ENCODE data around the gene HOXC6.

The HOXC6 gene

DNA sequence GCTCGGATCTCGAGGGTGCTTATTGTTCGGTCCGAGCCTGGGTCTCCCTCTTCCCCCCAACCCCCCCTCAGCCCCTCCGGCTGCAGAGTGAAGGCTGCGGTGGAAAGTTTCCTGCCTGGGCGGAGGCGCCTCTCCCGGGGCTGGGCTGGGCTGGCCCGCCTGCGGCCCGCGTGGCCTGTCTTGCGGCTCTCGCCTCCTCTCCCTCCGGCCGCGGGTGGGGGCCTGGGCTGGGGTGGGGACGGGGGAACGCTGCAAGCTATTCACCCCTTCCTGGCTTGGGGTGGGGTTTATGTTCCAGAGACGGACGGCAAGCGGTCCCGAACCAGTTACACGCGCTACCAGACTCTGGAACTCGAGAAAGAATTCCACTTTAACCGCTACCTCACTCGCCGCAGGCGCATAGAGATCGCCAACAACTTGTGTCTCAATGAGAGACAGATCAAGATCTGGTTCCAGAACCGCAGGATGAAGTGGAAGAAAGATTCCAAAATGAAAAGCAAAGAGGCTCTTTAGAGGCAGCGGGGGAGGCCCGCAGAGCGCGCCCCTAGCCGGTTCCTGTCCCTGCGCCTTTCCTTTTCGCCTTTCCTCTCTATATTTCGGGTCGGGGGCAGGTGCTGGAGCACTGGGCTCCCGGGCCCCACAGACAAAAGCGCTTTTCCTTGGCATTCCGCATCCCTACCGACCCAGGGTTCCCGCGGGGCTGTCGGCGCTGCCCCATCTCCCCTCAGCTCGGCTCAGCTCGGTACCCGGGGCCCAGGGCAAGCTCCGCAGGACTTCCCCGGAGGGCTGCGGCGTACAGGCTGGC lies 5.9 kb downstream of the HOXC6 start:
- no peaks in the 10 kb centered on the region for H3K36me3 ChIP-seq (ENCODE audit: control insufficient read depth in 2 of 2, insufficient read depth in 2 of 2, low read length in 2 of 2)
- H3K4me1 ChIP-seq (ENCODE audit: control insufficient read depth, insufficient read depth, low read length) = peaks cover 4% of the 10 kb centered on the region
- H3K9me3 ChIP-seq (ENCODE audit: control insufficient read depth in 2 of 2, low read length in 2 of 2) = no peaks in the 10 kb centered on the region
- no peak overlapping the region for H3K9ac ChIP-seq (ENCODE audit: low read length in 2 of 2)
- no peak overlapping the region for H3K27ac ChIP-seq (ENCODE audit: low read length)
- peak overlapping the region in 1 of 2 donors; percentile 75 for H3K4me3 ChIP-seq (ENCODE audit: low read length in 2 of 2)
- H3K27me3 ChIP-seq (ENCODE audit: control insufficient read depth in 1 of 2, insufficient read depth in 2 of 2, low read length in 2 of 2) = peaks cover 40 to 78% of the 10 kb centered on the region in 2 donors

DNA sequence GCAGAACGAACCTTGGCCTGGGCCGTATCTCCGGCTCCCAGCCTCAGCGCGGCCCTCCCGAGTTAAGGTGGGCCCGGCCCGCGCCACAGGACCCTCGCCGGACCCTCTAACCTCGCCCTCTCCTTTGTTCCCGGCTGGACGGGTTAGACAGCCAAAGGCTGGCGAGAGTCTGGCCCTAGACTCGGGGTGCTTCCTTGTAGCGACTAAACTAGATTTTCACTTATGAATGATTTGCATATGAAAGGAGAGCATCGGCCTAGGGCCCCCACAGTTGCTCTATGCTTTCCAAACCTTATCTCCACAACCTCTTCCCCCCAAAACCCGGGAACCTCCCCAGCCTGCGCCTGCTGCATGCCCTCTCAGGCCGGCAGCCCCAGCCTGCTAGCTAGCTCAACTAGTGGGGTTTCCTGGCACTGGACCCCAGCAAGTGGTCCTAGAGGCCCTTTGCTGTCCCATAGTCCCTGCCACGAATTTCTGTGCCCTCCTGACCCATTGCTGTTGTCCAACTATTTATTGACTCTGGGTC lies 6.6 kb downstream of the HOXC6 start:
- H3K9ac ChIP-seq (ENCODE audit: low read length in 2 of 2) = no peak overlapping the region
- H3K4me3 ChIP-seq (ENCODE audit: low read length in 2 of 2) = no peak overlapping the region
- no peaks in the 10 kb centered on the region for H3K36me3 ChIP-seq (ENCODE audit: control insufficient read depth in 2 of 2, insufficient read depth in 2 of 2, low read length in 2 of 2)
- peaks cover 36 to 79% of the 10 kb centered on the region in 2 donors for H3K27me3 ChIP-seq (ENCODE audit: control insufficient read depth in 1 of 2, insufficient read depth in 2 of 2, low read length in 2 of 2)
- H3K9me3 ChIP-seq (ENCODE audit: control insufficient read depth in 2 of 2, low read length in 2 of 2) = no peaks in the 10 kb centered on the region
- H3K27ac ChIP-seq (ENCODE audit: low read length) = no peak overlapping the region
- peaks cover 4% of the 10 kb centered on the region for H3K4me1 ChIP-seq (ENCODE audit: control insufficient read depth, insufficient read depth, low read length)

DNA sequence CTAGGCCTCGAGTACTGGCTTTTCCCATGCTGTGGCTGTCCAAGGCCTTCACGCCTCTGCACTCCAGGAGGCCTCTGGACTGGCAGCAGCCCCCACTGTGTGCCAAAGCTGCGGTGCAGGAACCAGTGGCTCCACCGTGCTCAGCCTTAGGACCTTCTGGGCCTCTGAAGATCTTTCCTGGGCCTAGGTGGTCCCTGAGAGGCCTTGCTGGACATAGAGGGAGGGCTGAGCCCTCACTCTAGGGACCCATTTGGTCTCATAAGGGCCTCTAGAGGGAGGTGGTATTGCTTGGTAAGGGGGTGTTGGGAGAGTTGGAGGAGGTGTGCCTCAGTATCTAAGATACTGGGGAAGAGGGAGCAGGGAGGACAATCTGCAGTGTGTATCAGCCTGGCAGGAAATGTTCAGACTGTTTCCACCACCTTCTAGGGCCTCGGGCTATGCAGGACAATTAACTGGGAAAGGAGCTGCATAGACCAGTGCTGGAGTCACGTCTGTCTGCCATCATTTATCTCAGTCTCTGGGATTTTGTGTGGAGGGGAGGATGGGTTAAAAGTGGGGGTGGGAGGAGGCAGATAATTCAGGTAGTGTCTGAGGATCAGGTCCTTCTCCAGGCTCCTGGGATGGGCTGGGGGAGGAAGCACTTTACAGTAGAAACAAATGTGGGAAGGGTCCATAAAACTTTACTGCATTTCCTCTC lies 7.5 kb downstream of the HOXC6 start:
- peaks cover 35 to 76% of the 10 kb centered on the region in 2 donors for H3K27me3 ChIP-seq (ENCODE audit: control insufficient read depth in 1 of 2, insufficient read depth in 2 of 2, low read length in 2 of 2)
- no peaks in the 10 kb centered on the region for H3K36me3 ChIP-seq (ENCODE audit: control insufficient read depth in 2 of 2, insufficient read depth in 2 of 2, low read length in 2 of 2)
- peaks cover 4% of the 10 kb centered on the region for H3K4me1 ChIP-seq (ENCODE audit: control insufficient read depth, insufficient read depth, low read length)
- no peak overlapping the region for H3K4me3 ChIP-seq (ENCODE audit: low read length in 2 of 2)
- no peaks in the 10 kb centered on the region for H3K9me3 ChIP-seq (ENCODE audit: control insufficient read depth in 2 of 2, low read length in 2 of 2)
- no peak overlapping the region for H3K27ac ChIP-seq (ENCODE audit: low read length)
- H3K9ac ChIP-seq (ENCODE audit: low read length in 2 of 2) = no peak overlapping the region

DNA sequence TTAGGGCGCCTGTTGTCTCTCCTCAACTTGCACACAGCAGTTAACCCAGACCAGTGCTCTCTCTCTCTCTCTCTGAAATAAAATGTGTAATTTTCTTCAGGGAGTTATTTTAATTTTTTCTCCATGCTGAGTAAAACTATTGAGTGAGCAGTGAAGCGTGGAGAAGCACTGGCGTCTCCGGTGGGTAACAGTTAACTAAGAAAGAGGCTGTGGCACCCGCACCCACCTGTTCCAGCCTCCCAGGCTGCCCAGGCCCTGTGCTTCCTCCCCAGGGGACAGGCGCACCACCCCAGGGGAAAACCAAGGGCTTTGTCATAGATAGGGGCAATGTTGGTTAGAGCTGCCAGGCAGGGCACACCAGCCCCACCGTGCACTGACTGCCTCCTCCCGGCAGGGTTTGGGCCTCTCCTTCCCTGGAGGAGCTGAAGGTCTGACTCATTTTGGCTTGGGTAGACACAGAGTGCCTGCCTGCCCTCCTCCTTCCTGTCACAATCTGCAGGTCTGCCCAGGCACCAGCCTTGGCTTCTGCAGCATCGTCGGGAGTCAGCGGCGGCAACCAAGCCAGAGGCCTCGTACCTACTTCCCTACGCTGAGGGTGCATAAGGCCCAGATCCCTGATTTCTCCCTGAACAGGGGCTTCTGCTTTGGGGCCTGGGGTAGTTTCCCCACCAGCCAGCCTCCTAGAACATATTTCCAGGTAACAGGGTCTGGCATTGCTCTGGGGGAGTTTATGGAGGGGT lies 8.6 kb downstream of the HOXC6 start:
- no peaks in the 10 kb centered on the region for H3K36me3 ChIP-seq (ENCODE audit: control insufficient read depth in 2 of 2, insufficient read depth in 2 of 2, low read length in 2 of 2)
- H3K9ac ChIP-seq (ENCODE audit: low read length in 2 of 2) = no peak overlapping the region
- H3K9me3 ChIP-seq (ENCODE audit: control insufficient read depth in 2 of 2, low read length in 2 of 2) = no peaks in the 10 kb centered on the region
- no peak overlapping the region for H3K27ac ChIP-seq (ENCODE audit: low read length)
- H3K27me3 ChIP-seq (ENCODE audit: control insufficient read depth in 1 of 2, insufficient read depth in 2 of 2, low read length in 2 of 2) = peaks cover 29 to 70% of the 10 kb centered on the region in 2 donors
- peaks cover 4% of the 10 kb centered on the region for H3K4me1 ChIP-seq (ENCODE audit: control insufficient read depth, insufficient read depth, low read length)
- H3K4me3 ChIP-seq (ENCODE audit: low read length in 2 of 2) = no peak overlapping the region

DNA sequence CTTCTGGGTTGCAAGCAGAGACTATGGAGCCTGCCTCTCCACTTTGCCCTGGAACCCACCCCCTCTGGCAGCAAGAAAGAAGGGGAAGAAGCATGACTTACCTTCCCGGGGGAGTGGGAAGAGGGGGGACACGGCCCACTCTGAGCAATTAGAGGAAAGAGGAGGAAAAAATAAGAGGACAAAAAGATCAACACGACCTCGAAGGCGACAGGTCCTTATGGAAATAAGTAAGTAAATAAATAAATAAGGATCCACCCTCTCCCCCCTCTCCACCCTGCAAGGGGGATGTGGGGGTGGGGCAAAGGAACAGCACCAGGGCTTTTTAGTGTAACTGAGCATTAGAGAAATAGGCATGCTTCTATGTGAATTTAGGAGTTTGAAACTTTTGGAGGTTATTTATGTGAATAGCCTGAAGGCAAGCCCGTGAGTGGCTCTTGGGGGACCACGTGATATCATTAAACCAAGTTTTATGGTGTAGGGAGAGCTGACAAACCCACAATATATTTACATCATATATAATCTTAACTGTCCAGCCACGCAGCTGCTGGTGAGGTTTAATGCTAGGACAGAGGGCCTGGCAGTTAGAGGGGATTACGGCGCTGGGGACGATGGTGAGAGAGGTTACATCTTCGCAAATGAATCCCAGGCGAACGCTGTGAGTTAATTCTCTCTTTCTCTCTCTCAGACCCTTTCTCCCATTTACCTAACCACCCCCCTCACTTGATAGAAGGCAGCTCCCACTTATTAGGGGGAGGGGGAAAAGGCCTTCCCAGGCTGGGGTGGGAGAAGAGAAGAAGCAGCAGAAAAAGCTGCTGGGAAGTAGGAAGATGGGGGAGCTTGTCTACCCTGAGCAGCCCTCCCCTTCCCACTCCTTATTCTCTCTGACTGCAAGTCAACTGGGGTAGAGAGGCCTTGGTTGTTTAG lies 9.4 kb downstream of the HOXC6 start:
- Histone ChIP-seq H3K4me3 (ENCODE audit: low read length in 2 of 2) (peak overlapping the region in 1 of 2 donors; percentile 22), H3K4me1 (ENCODE audit: control insufficient read depth, insufficient read depth, low read length) (peaks cover 4% of the 10 kb centered on the region), H3K9ac (ENCODE audit: low read length in 2 of 2) (no peak overlapping the region), H3K27ac (ENCODE audit: low read length) (no peak overlapping the region), H3K9me3 (ENCODE audit: control insufficient read depth in 2 of 2, low read length in 2 of 2) (no peaks in the 10 kb centered on the region), H3K27me3 (ENCODE audit: control insufficient read depth in 1 of 2, insufficient read depth in 2 of 2, low read length in 2 of 2) (peaks cover 26 to 67% of the 10 kb centered on the region in 2 donors), H3K36me3 (ENCODE audit: control insufficient read depth in 2 of 2, insufficient read depth in 2 of 2, low read length in 2 of 2) (no peaks in the 10 kb centered on the region)

DNA sequence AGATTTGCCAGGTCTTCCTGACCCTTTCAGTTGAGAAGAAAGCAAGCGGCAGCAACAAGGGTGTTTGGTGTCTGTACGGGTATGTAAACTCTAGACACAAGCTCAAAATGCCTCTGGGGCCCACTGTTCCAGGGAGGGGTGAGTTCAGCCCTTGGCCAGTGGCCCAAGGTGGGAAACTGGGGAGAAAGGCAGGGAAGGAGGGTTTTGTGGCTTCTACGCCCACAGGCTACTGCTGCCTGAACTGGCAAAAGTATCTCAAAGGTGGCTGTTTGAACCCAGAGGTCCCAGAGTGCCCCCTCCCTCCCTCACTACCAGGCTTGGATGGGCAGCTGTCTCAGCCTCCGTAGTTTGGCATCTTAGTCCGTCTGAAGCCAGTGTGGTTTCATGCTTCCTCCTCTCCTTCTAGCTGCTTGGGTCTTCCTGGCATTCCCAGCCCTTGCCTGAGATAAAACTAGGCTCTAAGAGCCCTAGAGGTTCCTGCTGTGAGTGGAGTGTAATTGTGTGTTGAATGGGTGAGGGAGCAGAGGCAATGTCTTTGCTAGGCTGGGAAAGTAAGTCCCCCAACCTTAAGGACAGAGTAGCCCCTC lies 10.1 kb downstream of the HOXC6 start:
- Histone ChIP-seq H3K36me3 (ENCODE audit: control insufficient read depth in 2 of 2, insufficient read depth in 2 of 2, low read length in 2 of 2) (no peaks in the 10 kb centered on the region), H3K27ac (ENCODE audit: low read length) (no peak overlapping the region), H3K4me3 (ENCODE audit: low read length in 2 of 2) (peak overlapping the region in 1 of 2 donors; percentile 15), H3K27me3 (ENCODE audit: control insufficient read depth in 1 of 2, insufficient read depth in 2 of 2, low read length in 2 of 2) (peaks cover 26 to 64% of the 10 kb centered on the region in 2 donors), H3K9ac (ENCODE audit: low read length in 2 of 2) (no peak overlapping the region), H3K4me1 (ENCODE audit: control insufficient read depth, insufficient read depth, low read length) (peaks cover 4% of the 10 kb centered on the region), H3K9me3 (ENCODE audit: control insufficient read depth in 2 of 2, low read length in 2 of 2) (no peaks in the 10 kb centered on the region)

DNA sequence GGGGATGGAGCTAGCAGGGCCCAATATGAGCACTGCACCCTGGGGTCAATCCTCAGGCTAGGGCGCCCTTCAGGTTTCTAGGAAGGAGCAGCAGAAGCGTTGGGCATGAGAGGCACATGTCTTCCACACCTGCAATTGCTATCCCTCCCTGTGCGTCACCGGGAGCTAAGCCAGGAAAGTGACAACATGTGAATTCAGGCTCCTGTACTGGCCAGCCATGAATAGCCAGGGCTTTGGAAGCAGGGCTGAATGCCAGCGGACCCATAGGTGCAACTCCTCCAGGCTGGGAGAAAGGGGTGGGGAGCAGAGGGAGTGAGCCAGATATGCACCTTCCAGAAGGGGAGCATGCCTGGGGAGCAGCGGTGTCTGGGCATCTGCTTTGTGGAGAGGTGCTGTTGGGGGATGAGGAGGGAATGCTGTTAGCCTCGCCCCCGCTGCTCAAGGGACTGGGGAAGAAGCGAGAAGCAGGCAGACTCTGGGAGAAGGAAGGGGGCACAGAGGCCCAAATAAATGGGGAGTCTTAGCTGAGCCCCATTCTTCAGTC lies 10.7 kb downstream of the HOXC6 start:
- Histone ChIP-seq H3K36me3 (ENCODE audit: control insufficient read depth in 2 of 2, insufficient read depth in 2 of 2, low read length in 2 of 2) (no peaks in the 10 kb centered on the region), H3K4me3 (ENCODE audit: low read length in 2 of 2) (peak overlapping the region in 1 of 2 donors; percentile 15), H3K4me1 (ENCODE audit: control insufficient read depth, insufficient read depth, low read length) (peaks cover 4% of the 10 kb centered on the region), H3K27ac (ENCODE audit: low read length) (no peak overlapping the region), H3K9me3 (ENCODE audit: control insufficient read depth in 2 of 2, low read length in 2 of 2) (no peaks in the 10 kb centered on the region), H3K9ac (ENCODE audit: low read length in 2 of 2) (no peak overlapping the region), H3K27me3 (ENCODE audit: control insufficient read depth in 1 of 2, insufficient read depth in 2 of 2, low read length in 2 of 2) (peaks cover 28 to 59% of the 10 kb centered on the region in 2 donors)

DNA sequence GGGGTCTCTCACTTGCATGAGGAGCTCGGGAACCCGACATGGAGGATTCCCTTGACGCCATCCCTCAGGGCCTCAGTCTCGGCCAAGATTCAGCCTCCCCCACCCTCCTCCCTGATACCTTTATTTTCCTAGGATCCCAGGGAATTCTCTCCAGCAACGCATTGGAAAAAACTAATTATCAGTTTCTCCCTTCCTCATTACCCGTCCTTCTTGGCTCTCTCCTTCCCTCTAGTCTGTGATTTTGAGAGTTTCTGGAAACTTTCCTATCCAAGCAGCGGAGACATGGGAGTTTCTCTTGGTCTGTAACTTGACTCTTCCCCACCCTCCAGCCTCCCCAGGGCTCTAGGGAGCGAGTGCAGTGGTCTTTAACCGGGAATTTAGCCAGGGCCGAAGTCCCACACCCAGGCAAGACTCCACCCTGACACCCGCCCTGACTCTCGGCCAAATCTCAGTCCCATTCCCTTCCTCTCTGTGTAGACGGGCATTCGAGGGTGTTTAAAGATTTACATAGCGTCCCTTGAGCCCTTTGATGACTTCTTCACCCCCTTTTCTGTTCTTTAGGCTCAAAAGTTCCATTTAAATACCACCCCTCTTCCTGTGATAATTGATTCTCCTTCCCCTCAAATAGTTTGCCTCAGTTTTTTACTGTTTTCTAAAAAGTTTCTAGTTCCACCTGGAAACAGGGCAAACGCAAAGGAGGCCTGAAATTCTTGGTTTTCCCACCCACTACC lies 11.3 kb downstream of the HOXC6 start:
- H3K4me3 ChIP-seq (ENCODE audit: low read length in 2 of 2) = no peak overlapping the region
- no peak overlapping the region for H3K9ac ChIP-seq (ENCODE audit: low read length in 2 of 2)
- H3K27me3 ChIP-seq (ENCODE audit: control insufficient read depth in 1 of 2, insufficient read depth in 2 of 2, low read length in 2 of 2) = peaks cover 32 to 55% of the 10 kb centered on the region in 2 donors
- no peak overlapping the region for H3K27ac ChIP-seq (ENCODE audit: low read length)
- no peaks in the 10 kb centered on the region for H3K36me3 ChIP-seq (ENCODE audit: control insufficient read depth in 2 of 2, insufficient read depth in 2 of 2, low read length in 2 of 2)
- H3K4me1 ChIP-seq (ENCODE audit: control insufficient read depth, insufficient read depth, low read length) = peaks cover 4% of the 10 kb centered on the region
- no peaks in the 10 kb centered on the region for H3K9me3 ChIP-seq (ENCODE audit: control insufficient read depth in 2 of 2, low read length in 2 of 2)

DNA sequence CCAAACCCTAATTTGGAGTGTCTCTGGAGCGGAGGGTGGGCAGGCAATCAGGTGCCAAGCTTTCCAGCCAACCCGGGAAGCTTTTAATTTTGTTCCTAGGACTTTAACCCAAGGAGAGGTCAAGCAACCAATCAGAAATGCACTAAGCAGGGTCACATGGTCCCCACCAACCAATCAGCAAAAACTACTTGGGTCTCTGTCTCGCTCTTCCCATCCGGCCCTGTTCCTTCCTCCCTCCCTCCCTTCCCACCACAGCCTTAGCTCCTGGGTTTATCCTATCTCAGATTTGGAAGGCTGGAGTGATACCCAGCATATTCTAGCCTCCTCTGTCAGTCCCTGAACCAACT lies 11.9 kb downstream of the HOXC6 start:
- Histone ChIP-seq H3K9me3 (ENCODE audit: control insufficient read depth in 2 of 2, low read length in 2 of 2) (no peaks in the 10 kb centered on the region), H3K36me3 (ENCODE audit: control insufficient read depth in 2 of 2, insufficient read depth in 2 of 2, low read length in 2 of 2) (no peaks in the 10 kb centered on the region), H3K4me3 (ENCODE audit: low read length in 2 of 2) (no peak overlapping the region), H3K9ac (ENCODE audit: low read length in 2 of 2) (no peak overlapping the region), H3K27me3 (ENCODE audit: control insufficient read depth in 1 of 2, insufficient read depth in 2 of 2, low read length in 2 of 2) (peaks cover 28 to 54% of the 10 kb centered on the region in 2 donors), H3K4me1 (ENCODE audit: control insufficient read depth, insufficient read depth, low read length) (peaks cover 4% of the 10 kb centered on the region), H3K27ac (ENCODE audit: low read length) (no peak overlapping the region)

Measured in stomach smooth muscle (tissue), 2 donors.